ENCODE measurements around the gene PTPRA.

PTPRA gene

DNA sequence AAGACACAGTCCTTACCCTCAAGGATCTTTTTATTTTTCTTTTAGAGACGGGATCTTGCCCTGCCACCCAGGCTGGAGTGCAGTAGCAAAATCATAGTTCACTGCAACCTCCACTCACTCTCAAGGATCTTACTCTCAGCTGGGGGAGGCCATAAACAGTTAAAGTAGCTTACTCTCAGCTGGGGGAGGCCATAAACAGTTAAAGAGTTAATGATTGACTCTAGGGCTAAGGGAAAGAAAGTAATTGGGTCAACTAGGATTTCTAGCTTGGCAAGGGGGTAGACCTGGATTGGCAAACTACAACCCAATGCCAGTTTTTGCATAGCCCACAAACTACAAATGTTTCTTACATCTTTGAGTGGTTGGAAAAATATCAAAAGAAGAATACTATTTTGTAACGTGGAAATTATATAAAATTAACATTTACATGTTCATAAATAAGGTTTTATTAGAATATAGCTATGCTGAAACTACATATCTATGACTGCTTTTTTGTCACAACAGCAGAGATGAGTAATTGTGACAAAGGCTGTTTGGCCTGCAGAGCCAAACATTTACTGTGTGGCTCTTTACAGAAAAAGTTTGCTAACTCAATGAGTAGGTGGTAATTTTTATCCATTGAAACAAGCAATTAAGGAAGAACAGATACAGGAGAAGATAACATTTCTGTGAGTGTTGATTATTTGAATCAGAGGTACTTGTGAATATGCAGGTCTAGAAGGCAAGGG lies 46.4 kb downstream of the PTPRA start:
- TF ChIP-seq CTCF (IDR thresholded peaks at IDR 0.05; ENCODE audit: insufficient read depth, low read length) (no peak), POLR2AphosphoS5 (IDR thresholded peaks at IDR 0.05; ENCODE audit: low read depth) (no peak), GABPA (IDR thresholded peaks at IDR 0.05; ENCODE audit: low read depth) (no peak), SPI1 (IDR thresholded peaks at IDR 0.05; ENCODE audit: borderline replicate concordance, low read depth) (no peak)
- TF ChIP-seq, protein P1, sequence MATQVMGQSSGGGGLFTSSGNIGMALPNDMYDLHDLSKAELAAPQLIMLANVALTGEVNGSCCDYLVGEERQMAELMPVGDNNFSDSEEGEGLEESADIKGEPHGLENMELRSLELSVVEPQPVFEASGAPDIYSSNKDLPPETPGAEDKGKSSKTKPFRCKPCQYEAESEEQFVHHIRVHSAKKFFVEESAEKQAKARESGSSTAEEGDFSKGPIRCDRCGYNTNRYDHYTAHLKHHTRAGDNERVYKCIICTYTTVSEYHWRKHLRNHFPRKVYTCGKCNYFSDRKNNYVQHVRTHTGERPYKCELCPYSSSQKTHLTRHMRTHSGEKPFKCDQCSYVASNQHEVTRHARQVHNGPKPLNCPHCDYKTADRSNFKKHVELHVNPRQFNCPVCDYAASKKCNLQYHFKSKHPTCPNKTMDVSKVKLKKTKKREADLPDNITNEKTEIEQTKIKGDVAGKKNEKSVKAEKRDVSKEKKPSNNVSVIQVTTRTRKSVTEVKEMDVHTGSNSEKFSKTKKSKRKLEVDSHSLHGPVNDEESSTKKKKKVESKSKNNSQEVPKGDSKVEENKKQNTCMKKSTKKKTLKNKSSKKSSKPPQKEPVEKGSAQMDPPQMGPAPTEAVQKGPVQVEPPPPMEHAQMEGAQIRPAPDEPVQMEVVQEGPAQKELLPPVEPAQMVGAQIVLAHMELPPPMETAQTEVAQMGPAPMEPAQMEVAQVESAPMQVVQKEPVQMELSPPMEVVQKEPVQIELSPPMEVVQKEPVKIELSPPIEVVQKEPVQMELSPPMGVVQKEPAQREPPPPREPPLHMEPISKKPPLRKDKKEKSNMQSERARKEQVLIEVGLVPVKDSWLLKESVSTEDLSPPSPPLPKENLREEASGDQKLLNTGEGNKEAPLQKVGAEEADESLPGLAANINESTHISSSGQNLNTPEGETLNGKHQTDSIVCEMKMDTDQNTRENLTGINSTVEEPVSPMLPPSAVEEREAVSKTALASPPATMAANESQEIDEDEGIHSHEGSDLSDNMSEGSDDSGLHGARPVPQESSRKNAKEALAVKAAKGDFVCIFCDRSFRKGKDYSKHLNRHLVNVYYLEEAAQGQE (IDR thresholded peaks at IDR 0.05; ENCODE audit: insufficient replicate concordance, low read depth) = no peak
- Histone ChIP-seq H3K27me3 (ENCODE audit: insufficient read depth, poor library complexity, severe bottlenecking) (no peaks in the 10 kb centered on the region), H3K27ac (replicated peaks) (no peak overlapping the region), H3K4me3 (replicated peaks; ENCODE audit: insufficient read depth, low read length) (no peak overlapping the region)
- DNase-seq (ENCODE audit: low read depth in 1 of 2, low spot score in 1 of 2) = no peak

DNA sequence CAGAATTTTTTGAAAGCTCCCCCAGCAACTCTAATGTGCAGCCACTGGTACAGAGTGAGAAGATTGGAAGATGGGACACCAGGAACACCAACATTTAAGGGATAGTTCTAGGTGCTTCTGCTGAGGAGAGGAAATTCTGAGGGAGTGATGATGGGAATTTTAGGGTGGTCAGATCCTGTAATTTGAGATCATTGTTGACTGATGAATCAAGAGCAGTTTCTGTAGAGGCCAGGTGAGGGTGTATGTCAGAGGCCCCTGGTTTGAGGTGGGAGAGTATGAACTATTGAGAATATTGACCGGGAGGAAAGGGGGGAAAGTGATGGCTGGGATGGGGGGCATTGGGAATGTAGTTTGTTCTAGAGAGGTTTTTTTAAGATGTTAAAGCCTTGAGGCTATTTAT lies 47.2 kb downstream of the PTPRA start:
- H3K4me3 ChIP-seq (replicated peaks; ENCODE audit: insufficient read depth, low read length) = no peak overlapping the region
- H3K27ac ChIP-seq (replicated peaks) = no peak overlapping the region
- TF ChIP-seq, protein P1 (IDR thresholded peaks at IDR 0.05; ENCODE audit: insufficient replicate concordance, low read depth) = no peak
- TF ChIP-seq POLR2AphosphoS5 (IDR thresholded peaks at IDR 0.05; ENCODE audit: low read depth) = no peak
- TF ChIP-seq CTCF (IDR thresholded peaks at IDR 0.05; ENCODE audit: insufficient read depth, low read length) = no peak
- no peak for TF ChIP-seq GABPA (IDR thresholded peaks at IDR 0.05; ENCODE audit: low read depth)
- no peak for TF ChIP-seq SPI1 (IDR thresholded peaks at IDR 0.05; ENCODE audit: borderline replicate concordance, low read depth)
- no peak for DNase-seq (ENCODE audit: low read depth in 1 of 2, low spot score in 1 of 2)
- no peaks in the 10 kb centered on the region for H3K27me3 ChIP-seq (ENCODE audit: insufficient read depth, poor library complexity, severe bottlenecking)

- DNase-seq (ENCODE audit: low read depth in 1 of 2, low spot score in 1 of 2) = no peak
- Histone ChIP-seq H3K27me3 (ENCODE audit: insufficient read depth, poor library complexity, severe bottlenecking) (no peaks in the 10 kb centered on the region), H3K27ac (replicated peaks) (no peak overlapping the region), H3K4me3 (replicated peaks; ENCODE audit: insufficient read depth, low read length) (no peak overlapping the region)
- TF ChIP-seq SPI1 (IDR thresholded peaks at IDR 0.05; ENCODE audit: borderline replicate concordance, low read depth) (no peak), POLR2AphosphoS5 (IDR thresholded peaks at IDR 0.05; ENCODE audit: low read depth) (no peak), GABPA (IDR thresholded peaks at IDR 0.05; ENCODE audit: low read depth) (no peak), CTCF (IDR thresholded peaks at IDR 0.05; ENCODE audit: insufficient read depth, low read length) (no peak)
- TF ChIP-seq, protein P1 (IDR thresholded peaks at IDR 0.05; ENCODE audit: insufficient replicate concordance, low read depth) = no peak
Observed at GRCh38 chr20:2921506-2921905, 48.2 kb downstream of the PTPRA start.
